HepG2 (cell line): Measurements from ENCODE around the gene CAPN11. TPM values are rescaled to one million over a fixed set of nuclear protein-coding genes. Genes with fewer than 3 reads are reported as not detected.
A peak's percentile ranks its signal among the peaks of the same experiment; 100 is the strongest.

Source experiments
- GFI1 ChIP-seq: sonication (generic); formaldehyde crosslinking; IDR thresholded peaks from 2 replicates; pipeline ENCODE4 v1.5.0; 2020; ENCODE audit warnings: missing genetic modification reagents, mild to moderate bottlenecking, borderline replicate concordance
- KDM4B ChIP-seq: sonication (generic); formaldehyde crosslinking; IDR thresholded peaks from 2 replicates; pipeline ENCODE4 v1.4.0; 2020; ENCODE audit warnings: missing genetic modification reagents
- LCORL ChIP-seq, 2 experiments: fragments of 450-650 bp in 1 of 2; sonication (generic) in 1 of 2; formaldehyde crosslinking in 1 of 2; IDR thresholded peaks; 2 replicates each; pipeline versions ENCODE4 v1.5.0 to v1.6.1; 2017 to 2020; ENCODE audit warnings: antibody characterized with exemption in 1 of 2, missing genetic modification reagents in 1 of 2
- POLR2AphosphoS2 ChIP-seq: IDR thresholded peaks from 2 replicates; pipeline ENCODE4 v1.6.1; 2011; ENCODE audit warnings: low read depth, low read length, improper control_type of control experiment
- RARA ChIP-seq: IDR thresholded peaks from 2 replicates; pipeline ENCODE4 v1.6.1; 2016; ENCODE audit warnings: missing genetic modification reagents, missing compliant biosample characterization
- RXRA ChIP-seq: sonication (generic); formaldehyde crosslinking; IDR thresholded peaks from 2 replicates; pipeline ENCODE4 v1.5.1; 2020; ENCODE audit warnings: missing genetic modification reagents
- SAFB2 ChIP-seq: sonication (generic); formaldehyde crosslinking; IDR thresholded peaks from 2 replicates; pipeline ENCODE4 v1.5.1; 2020; ENCODE audit warnings: missing genetic modification reagents, low read depth, mild to moderate bottlenecking, borderline replicate concordance
- SAP130 ChIP-seq: IDR thresholded peaks from 2 replicates; pipeline ENCODE4 v1.6.1; 2016; ENCODE audit warnings: low read depth
- ZIK1 ChIP-seq: sonication (generic); formaldehyde crosslinking; IDR thresholded peaks from 2 replicates; pipeline ENCODE4 v1.5.0; 2020; ENCODE audit warnings: mild to moderate bottlenecking, low read depth, missing genetic modification reagents, borderline replicate concordance
- ZNF124 ChIP-seq: sonication (generic); formaldehyde crosslinking; IDR thresholded peaks from 2 replicates; pipeline ENCODE4 v1.4.0; 2020; ENCODE audit warnings: missing genetic modification reagents
- ZNF746 ChIP-seq: sonication (generic); formaldehyde crosslinking; IDR thresholded peaks from 2 replicates; pipeline ENCODE4 v1.8.0; 2022; ENCODE audit warnings: mild to moderate bottlenecking, missing genetic modification reagents
- ZNF790 ChIP-seq: sonication (generic); formaldehyde crosslinking; IDR thresholded peaks from 2 replicates; pipeline ENCODE4 v1.8.0; 2022; ENCODE audit warnings: missing genetic modification reagents, mild to moderate bottlenecking, borderline replicate concordance
- ZNF816 ChIP-seq: sonication (generic); formaldehyde crosslinking; IDR thresholded peaks from 2 replicates; pipeline ENCODE4 v1.8.0; 2022; ENCODE audit warnings: missing genetic modification reagents, mild to moderate bottlenecking, borderline replicate concordance
- polyA plus RNA-seq, 8 experiments: library from polyadenylated mRNA; depleted of rRNA in 3 of 8; stranded (reverse) in 7 of 8; unstranded in 1 of 8; fragments of >200 nt; fragmentation: Illumina TruSeq in 4 of 8; extraction: Trizol in 4 of 8; gene quantifications; 2 replicates each; pipeline versions ENCODE4 v1.2.1 to v1.2.3, GENCODE V29; 2011 to 2016; ENCODE audit warnings: low read depth in 4 of 8, missing spikeins in 1 of 8, mixed read lengths in 1 of 8; ENCODE audit not compliant: insufficient read depth in 1 of 8
- total RNA-seq, 5 experiments: library from RNA; depleted of rRNA; stranded (reverse); fragments of >200 nt; fragmentation: Illumina TruSeq; extraction: Trizol; gene quantifications; 2 replicates each; pipeline ENCODE4 v1.2.3, GENCODE V29; 2016; ENCODE audit warnings: low read depth in 1 of 5
- TF ChIP-seq, protein P1 (sequence below): IDR thresholded peaks from 2 replicates; pipeline ENCODE4 v1.6.1; 2016; ENCODE audit warnings: low read depth, borderline replicate concordance
- TF ChIP-seq, protein P2 (sequence below): sonication (generic); formaldehyde crosslinking; IDR thresholded peaks from 2 replicates; pipeline ENCODE4 v1.5.1; 2020; ENCODE audit warnings: missing genetic modification reagents, mild to moderate bottlenecking, borderline replicate concordance
- TF ChIP-seq, protein P3 (sequence below): sonication (generic); formaldehyde crosslinking; IDR thresholded peaks from 2 replicates; pipeline ENCODE4 v1.8.1; 2023; ENCODE audit warnings: mild to moderate bottlenecking, missing genetic modification reagents
- TF ChIP-seq, protein P4 (sequence below): sonication (generic); formaldehyde crosslinking; IDR thresholded peaks from 2 replicates; pipeline ENCODE4 v1.9.0; 2022; ENCODE audit warnings: low read depth, missing genetic modification reagents
- TF ChIP-seq, protein P5 (sequence below): conservative IDR thresholded peaks from 2 replicates; pipeline ENCODE4 v1.6.1; 2018; ENCODE audit warnings: missing genetic modification reagents
- TF ChIP-seq, protein P6 (sequence below): sonication (generic); formaldehyde crosslinking; IDR thresholded peaks from 2 replicates; pipeline ENCODE4 v1.5.0; 2020; ENCODE audit warnings: missing genetic modification reagents, mild to moderate bottlenecking, borderline replicate concordance

CAPN11 gene
- total and polyA plus RNA-seq, 2 of the 13 experiments (the other 11 are each of a cell fraction or from before 2014, with no cell fraction given), result 0.07 to 0.11 TPM

DNA sequence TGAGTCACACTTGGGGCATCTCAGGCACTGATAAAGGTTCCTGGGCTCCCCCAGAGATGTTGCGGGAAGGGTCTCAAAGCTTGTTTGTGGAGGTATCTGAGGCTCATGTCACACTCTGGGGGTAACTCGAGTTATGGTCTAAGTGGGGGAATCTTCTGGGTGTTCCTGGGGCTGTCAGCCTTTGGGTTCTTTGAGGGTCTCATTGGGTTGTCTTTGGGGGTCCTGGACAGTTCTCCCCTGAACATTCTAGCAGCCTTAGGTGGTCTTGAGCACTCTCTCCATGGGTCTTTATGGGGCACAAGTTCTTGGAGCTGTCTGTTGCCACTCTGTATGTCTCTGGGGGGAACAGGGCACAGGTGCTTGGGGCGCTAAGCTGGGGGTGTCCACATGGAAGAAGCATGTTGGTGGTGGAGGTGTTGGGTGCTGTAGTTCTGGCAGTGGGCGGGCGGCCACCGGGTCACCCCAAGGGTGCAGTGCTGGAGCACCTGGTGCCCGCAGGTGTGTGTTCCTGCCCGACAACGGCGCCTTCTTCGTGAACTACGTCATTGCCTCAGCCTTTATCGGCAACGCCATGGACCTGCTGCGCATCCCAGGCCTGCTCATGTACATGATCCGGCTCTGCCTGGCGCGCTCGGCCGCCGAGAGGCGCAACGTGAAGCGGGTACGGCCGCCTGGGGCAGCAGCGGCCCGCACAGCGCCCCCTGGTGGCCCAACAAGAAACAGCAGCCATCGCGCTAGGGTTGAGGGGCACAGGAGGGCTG lies 7.1 kb upstream of the CAPN11 start (continued):
- TF ChIP-seq SAFB2 (CRISPR knock-in tag) (0 out of 2 replicates have a peak, but pooled peaks have one; percentile 78), SAP130 (CRISPR knock-in tag) (peak; percentile 47; the same call in 1 of the 2 replicates), LCORL (IDR thresholded peaks at IDR 0.05) (no peak), LCORL (CRISPR knock-in tag; IDR thresholded peaks at IDR 0.05) (peak; percentile 72; the same call in 1 of the 2 replicates), KDM4B (CRISPR knock-in tag) (peak; percentile 67; the same call in 1 of the 2 replicates), GFI1 (CRISPR knock-in tag) (no peak), RXRA (peak; percentile 76; the same call in 1 of the 2 replicates), ZNF124 (CRISPR knock-in tag) (peak; percentile 32; the same call in 1 of the 2 replicates), ZNF746 (CRISPR knock-in tag) (no peak), ZNF816 (CRISPR knock-in tag) (no peak), ZNF790 (CRISPR knock-in tag) (no peak), ZIK1 (0 out of 2 replicates have a peak, but pooled peaks have one; percentile 22), RARA (0 out of 2 replicates have a peak, but pooled peaks have one; percentile 17), POLR2AphosphoS2 (no peak)
- TF ChIP-seq, protein P1, sequence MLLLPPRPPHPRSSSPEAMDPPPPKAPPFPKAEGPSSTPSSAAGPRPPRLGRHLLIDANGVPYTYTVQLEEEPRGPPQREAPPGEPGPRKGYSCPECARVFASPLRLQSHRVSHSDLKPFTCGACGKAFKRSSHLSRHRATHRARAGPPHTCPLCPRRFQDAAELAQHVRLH (CRISPR knock-in tag), result peak; percentile 53; the same call in 1 of the 2 replicates
- TF ChIP-seq, protein P2, sequence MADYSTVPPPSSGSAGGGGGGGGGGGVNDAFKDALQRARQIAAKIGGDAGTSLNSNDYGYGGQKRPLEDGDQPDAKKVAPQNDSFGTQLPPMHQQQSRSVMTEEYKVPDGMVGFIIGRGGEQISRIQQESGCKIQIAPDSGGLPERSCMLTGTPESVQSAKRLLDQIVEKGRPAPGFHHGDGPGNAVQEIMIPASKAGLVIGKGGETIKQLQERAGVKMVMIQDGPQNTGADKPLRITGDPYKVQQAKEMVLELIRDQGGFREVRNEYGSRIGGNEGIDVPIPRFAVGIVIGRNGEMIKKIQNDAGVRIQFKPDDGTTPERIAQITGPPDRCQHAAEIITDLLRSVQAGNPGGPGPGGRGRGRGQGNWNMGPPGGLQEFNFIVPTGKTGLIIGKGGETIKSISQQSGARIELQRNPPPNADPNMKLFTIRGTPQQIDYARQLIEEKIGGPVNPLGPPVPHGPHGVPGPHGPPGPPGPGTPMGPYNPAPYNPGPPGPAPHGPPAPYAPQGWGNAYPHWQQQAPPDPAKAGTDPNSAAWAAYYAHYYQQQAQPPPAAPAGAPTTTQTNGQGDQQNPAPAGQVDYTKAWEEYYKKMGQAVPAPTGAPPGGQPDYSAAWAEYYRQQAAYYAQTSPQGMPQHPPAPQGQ, result 0 out of 2 replicates have a peak, but pooled peaks have one; percentile 67
- TF ChIP-seq, protein P3, sequence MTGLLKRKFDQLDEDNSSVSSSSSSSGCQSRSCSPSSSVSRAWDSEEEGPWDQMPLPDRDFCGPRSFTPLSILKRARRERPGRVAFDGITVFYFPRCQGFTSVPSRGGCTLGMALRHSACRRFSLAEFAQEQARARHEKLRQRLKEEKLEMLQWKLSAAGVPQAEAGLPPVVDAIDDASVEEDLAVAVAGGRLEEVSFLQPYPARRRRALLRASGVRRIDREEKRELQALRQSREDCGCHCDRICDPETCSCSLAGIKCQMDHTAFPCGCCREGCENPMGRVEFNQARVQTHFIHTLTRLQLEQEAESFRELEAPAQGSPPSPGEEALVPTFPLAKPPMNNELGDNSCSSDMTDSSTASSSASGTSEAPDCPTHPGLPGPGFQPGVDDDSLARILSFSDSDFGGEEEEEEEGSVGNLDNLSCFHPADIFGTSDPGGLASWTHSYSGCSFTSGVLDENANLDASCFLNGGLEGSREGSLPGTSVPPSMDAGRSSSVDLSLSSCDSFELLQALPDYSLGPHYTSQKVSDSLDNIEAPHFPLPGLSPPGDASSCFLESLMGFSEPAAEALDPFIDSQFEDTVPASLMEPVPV, result peak; percentile 96; the same call in 1 of the 2 replicates
- TF ChIP-seq, protein P4, sequence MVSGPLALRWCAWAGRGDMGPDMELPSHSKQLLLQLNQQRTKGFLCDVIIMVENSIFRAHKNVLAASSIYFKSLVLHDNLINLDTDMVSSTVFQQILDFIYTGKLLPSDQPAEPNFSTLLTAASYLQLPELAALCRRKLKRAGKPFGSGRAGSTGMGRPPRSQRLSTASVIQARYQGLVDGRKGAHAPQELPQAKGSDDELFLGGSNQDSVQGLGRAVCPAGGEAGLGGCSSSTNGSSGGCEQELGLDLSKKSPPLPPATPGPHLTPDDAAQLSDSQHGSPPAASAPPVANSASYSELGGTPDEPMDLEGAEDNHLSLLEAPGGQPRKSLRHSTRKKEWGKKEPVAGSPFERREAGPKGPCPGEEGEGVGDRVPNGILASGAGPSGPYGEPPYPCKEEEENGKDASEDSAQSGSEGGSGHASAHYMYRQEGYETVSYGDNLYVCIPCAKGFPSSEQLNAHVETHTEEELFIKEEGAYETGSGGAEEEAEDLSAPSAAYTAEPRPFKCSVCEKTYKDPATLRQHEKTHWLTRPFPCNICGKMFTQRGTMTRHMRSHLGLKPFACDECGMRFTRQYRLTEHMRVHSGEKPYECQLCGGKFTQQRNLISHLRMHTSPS (CRISPR knock-in tag), result peak; percentile 73
- TF ChIP-seq, protein P5, sequence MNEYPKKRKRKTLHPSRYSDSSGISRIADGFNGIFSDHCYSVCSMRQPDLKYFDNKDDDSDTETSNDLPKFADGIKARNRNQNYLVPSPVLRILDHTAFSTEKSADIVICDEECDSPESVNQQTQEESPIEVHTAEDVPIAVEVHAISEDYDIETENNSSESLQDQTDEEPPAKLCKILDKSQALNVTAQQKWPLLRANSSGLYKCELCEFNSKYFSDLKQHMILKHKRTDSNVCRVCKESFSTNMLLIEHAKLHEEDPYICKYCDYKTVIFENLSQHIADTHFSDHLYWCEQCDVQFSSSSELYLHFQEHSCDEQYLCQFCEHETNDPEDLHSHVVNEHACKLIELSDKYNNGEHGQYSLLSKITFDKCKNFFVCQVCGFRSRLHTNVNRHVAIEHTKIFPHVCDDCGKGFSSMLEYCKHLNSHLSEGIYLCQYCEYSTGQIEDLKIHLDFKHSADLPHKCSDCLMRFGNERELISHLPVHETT (CRISPR knock-in tag), result no peak
- TF ChIP-seq, protein P6, sequence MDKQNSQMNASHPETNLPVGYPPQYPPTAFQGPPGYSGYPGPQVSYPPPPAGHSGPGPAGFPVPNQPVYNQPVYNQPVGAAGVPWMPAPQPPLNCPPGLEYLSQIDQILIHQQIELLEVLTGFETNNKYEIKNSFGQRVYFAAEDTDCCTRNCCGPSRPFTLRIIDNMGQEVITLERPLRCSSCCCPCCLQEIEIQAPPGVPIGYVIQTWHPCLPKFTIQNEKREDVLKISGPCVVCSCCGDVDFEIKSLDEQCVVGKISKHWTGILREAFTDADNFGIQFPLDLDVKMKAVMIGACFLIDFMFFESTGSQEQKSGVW (CRISPR knock-in tag), result no peak
